Iris pigment epithelial cell (primary cell): ENCODE data around the gene AANAT.

ENCODE experiments used
- DNase-seq: peaks from one replicate; pipeline ENCODE4 v3.0.0-alpha.2; 2011; ENCODE audit warnings: low read depth

AANAT gene

GRCh38 chr17:76468634-76469010 lies 1.2 kb downstream of the AANAT start:
- DNase-seq, result no peak

GRCh38 chr17:76469076-76469990 lies 1.9 kb downstream of the AANAT start:
- DNase-seq, result no peak

GRCh38 chr17:76469991-76470739 lies 2.8 kb downstream of the AANAT start:
- DNase-seq, result no peak

GRCh38 chr17:76471498-76472257 lies 4.3 kb downstream of the AANAT start:
- DNase-seq, result no peak

GRCh38 chr17:76472258-76472645 lies 4.8 kb downstream of the AANAT start:
- no peak for DNase-seq

GRCh38 chr17:76472726-76473125 lies 5.3 kb downstream of the AANAT start:
- DNase-seq, result no peak

GRCh38 chr17:76473541-76473985 lies 6.2 kb downstream of the AANAT start:
- no peak for DNase-seq

GRCh38 chr17:76474238-76474637 lies 6.8 kb downstream of the AANAT start:
- DNase-seq, result no peak

GRCh38 chr17:76474894-76475293 lies 7.5 kb downstream of the AANAT start:
- no peak for DNase-seq

GRCh38 chr17:76475302-76475701 lies 7.9 kb downstream of the AANAT start:
- DNase-seq, result no peak

- no peak for DNase-seq
Measured at GRCh38 chr17:76476736-76477135, 9.3 kb downstream of the AANAT start.

- DNase-seq, result no peak
Measured at GRCh38 chr17:76477576-76477975, 10.2 kb downstream of the AANAT start.

- DNase-seq, result no peak
Measured at GRCh38 chr17:76478097-76478496, 10.7 kb downstream of the AANAT start.

GRCh38 chr17:76478730-76479514 lies 11.5 kb downstream of the AANAT start:
- no peak for DNase-seq

- DNase-seq, result no peak
Measured at GRCh38 chr17:76479515-76480060, 12.2 kb downstream of the AANAT start.

GRCh38 chr17:76480632-76481031 lies 13.2 kb downstream of the AANAT start:
- no peak for DNase-seq

GRCh38 chr17:76481071-76481655 lies 13.8 kb downstream of the AANAT start:
- DNase-seq, result no peak

- DNase-seq, result no peak
Measured at GRCh38 chr17:76484228-76484725, 16.9 kb downstream of the AANAT start.

- DNase-seq, result no peak
Measured at GRCh38 chr17:76485569-76485968, 18.2 kb downstream of the AANAT start.

GRCh38 chr17:76487451-76488192 lies 20.2 kb downstream of the AANAT start:
- no peak for DNase-seq
